Measurements from ENCODE around the gene RHCE.
"Not testable (repeated sequence)": the region's sequence is repeated elsewhere in the genome, so short reads cannot be mapped to it uniquely, and the experiment has no call there.

Gene RHCE

GRCh38 chr1:25338986-25339385, 81.6 kb downstream of the RHCE start:
- peak; percentile 28 for DNase-seq

DNA sequence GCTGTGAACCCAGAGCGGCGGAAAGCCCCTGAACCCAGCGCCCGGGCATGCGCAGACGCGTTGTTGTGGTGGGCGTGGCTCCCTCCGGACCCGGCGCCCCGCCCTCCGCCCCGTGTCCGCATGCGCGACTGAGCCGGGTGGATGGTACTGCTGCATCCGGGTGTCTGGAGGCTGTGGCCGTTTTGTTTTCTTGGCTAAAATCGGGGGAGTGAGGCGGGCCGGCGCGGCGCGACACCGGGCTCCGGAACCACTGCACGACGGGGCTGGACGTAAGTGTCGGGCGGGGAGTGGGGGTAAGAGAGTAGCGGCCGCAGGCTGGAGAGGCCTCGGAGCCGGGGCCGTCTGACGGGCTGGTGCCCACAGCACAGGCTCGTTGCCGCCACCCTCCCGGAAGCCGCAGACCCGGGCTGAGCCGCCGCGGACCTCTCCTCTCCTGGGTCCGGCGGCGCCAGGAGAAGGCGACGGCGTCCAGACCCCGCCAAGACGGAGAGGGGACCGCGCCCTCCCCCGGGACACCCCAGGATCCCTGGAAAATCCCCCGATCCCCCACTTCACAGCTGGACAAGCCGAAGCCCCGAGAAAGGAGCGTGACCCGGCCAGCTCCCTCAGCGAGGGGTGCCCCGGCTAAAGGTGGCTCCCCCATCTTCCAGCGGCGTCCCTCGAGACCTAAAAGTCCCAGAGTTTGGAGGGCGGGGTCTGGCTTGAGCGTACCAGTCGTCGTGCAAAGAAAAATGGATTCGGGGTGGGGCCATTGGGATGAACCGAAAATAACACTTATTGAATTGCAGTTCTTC, 82.2 kb downstream of the RHCE start, which contains the start of gene TMEM50A:
Gene TMEM50A (plus strand): TSS at position 147 of the 794 bp plus-strand sequence. CDS start 2,153 bp downstream, outside the sequence.
- peak; percentile 71 for DNase-seq

DNA sequence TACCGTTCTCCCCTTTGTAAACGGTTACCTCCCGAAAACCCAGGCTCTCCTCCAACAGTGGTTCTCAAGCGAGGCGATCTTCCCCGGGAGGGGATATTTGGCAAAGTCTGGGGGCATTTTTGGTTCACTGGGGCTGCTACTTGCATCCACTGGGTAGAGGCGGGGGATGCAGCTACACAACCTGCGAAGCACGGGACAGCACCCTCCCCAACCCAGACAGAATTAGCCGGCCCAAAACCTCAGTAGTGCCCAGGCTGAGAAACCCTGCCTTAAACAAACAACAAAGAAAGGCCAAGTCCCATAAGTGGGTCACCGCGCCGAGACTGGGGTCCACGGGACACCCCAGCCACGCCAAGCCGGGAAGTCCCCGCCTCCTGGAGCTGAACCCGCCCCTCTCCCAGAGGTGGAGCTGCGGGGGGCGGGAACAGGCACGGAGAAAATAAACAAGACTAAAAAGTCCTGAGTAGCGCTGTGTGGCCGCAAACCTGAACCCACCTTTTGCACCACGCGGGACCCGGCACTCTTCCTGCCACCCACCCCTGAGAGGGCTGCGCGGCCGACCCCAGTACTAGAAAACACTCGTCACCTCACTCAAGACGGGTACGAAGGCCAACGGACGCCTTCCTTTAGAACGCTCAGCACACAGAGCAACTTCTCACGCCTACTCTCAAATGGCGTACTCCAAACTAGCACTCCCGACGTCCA, 83.0 kb downstream of the RHCE start:
- not testable (repeated sequence) for DNase-seq

DNA sequence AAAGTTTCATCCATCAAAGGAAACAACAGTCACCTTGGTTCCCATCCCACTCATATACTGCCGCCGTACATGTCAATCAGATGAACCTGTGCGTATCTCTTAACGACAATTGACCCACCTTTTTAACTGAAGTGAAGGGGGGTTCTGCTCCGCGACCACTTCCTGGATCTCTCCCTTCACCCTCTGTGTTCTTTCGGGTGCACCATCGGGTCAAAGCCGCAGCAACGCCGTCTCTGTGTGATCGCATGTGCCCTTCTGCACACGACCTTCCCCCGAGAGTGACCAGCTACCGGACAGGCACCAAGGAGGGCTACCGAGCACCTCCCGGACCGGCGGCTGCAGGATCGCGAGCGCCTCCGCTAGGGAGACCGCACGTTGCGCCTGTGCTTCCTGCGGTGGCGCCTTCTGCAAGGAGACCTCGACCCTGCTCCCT, 83.7 kb downstream of the RHCE start:
- DNase-seq = not testable (repeated sequence)

DNA sequence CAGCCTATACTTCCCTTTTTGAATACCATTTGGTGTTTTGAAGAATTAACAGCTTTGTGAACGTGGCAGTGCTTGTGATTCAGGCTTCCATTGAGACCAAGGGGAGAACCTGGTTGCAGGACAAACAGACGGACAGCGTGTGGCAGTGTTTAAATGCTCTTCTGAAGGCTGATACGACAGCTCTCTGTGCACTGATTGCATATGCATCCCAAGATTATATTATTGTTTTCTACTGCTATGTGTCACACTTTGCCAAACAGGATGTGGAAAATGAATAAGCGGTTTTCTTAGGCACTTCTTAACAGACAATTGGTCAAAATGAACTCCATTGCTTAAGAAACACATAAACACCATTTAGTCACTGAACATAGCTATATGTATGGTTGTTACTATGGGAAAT, 90.7 kb downstream of the RHCE start:
- DNase-seq = not testable (repeated sequence)

DNA sequence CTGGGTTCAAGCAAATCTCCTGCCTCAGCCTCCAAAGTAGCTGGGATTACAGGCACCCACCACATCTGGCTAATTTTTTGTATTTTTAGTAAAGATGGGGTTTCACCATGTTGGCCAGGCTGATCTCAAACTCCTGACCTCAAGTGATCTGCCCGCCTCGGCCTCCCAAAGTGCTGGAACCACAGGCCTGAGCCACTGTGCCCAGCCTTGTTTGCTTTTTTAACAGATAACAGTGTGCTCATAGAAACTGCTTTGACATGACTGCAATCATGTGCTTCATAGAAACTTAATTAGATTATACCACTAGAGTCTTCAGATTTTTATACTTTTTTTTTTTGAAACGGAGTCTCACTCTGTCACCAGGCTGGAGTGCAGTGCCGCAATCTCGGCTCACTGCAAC, 91.3 kb downstream of the RHCE start:
- not testable (repeated sequence) for DNase-seq

GRCh38 chr1:25328791-25329185, 91.8 kb downstream of the RHCE start:
- DNase-seq = not testable (repeated sequence)

GRCh38 chr1:25327864-25328790, 92.5 kb downstream of the RHCE start:
- DNase-seq = not testable (repeated sequence)

DNA sequence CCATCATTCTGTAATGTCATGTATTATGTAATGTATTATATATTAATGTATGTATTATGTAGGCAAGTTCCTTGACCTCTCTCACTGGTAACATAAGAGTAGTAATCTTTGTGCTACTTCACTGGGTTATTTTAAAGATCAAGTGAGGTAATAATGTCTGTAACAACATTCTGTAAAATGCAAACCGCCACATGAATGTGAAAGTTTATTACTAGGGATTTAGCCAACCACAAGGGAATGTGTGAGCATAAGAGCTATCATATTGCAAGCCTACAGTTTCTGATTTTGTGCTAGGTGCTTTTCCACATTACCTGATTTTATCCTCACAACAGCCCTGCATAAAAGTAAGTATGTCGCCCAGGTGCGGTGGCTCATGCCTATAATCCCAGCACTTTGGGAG, 96.2 kb downstream of the RHCE start:
- DNase-seq = not testable (repeated sequence)

GRCh38 chr1:25322127-25322526, 98.5 kb downstream of the RHCE start:
- DNase-seq = not testable (repeated sequence)

GRCh38 chr1:25320314-25320938, 100.2 kb downstream of the RHCE start:
- DNase-seq = not testable (repeated sequence)

GRCh38 chr1:25312806-25313470, 107.7 kb downstream of the RHCE start:
- DNase-seq = not testable (repeated sequence)
